Type B pancreatic cell (in vitro differentiated cells): ENCODE data around the gene SLC10A7. TPM values are rescaled to one million over a fixed set of nuclear protein-coding genes. Genes with fewer than 3 reads are reported as not detected.

ENCODE experiments used
- DNase-seq: peaks from one replicate; pipeline ENCODE4 v3.0.0; 2021; ENCODE audit warnings: mixed read lengths; ENCODE audit not compliant: unreplicated experiment; ENCODE audit errors: extremely low spot score
- H3K27ac Mint-ChIP-seq: 2 replicates; pipeline ENCODE4 v1.8.0; 2021; ENCODE audit warnings: mild to moderate bottlenecking, mixed read lengths
- H3K27me3 Mint-ChIP-seq: 2 replicates; pipeline ENCODE4 v1.8.0; 2021; ENCODE audit warnings: mixed read lengths
- H3K36me3 Mint-ChIP-seq: 2 replicates; pipeline ENCODE4 v1.8.0; 2021; ENCODE audit warnings: mixed read lengths
- H3K4me1 Mint-ChIP-seq: one replicate; pipeline ENCODE4 v1.8.0; 2021; ENCODE audit warnings: mixed read lengths; ENCODE audit not compliant: unreplicated experiment
- H3K4me3 Mint-ChIP-seq: 2 replicates; pipeline ENCODE4 v1.8.0; 2021; ENCODE audit warnings: mild to moderate bottlenecking, mixed read lengths
- H3K9me3 Mint-ChIP-seq: 2 replicates; pipeline ENCODE4 v1.8.0; 2021; ENCODE audit warnings: mixed read lengths
- CTCF ChIP-seq: fragments of 200-600 bp; sonication (generic); conservative IDR thresholded peaks from 2 replicates; pipeline ENCODE4 v1.5.0; 2021; ENCODE audit warnings: antibody characterized with exemption, mild to moderate bottlenecking
- total RNA-seq: library from RNA; stranded (reverse); gene quantifications from 2 replicates; pipeline ENCODE4 v1.2.1, GENCODE V29; 2021; ENCODE audit warnings: low replicate concordance

SLC10A7 gene
- total RNA-seq, 1 donor from 2014 or later: 16.1 TPM

- no peak overlapping the region for H3K27ac Mint-ChIP-seq
- no peak overlapping the region for H3K4me3 Mint-ChIP-seq
- H3K36me3 Mint-ChIP-seq: peaks cover 5% of the 10 kb centered on the region
- peaks cover 9% of the 10 kb centered on the region for H3K4me1 Mint-ChIP-seq
- H3K9me3 Mint-ChIP-seq: no peaks in the 10 kb centered on the region
- no peak for DNase-seq
- no peaks in the 10 kb centered on the region for H3K27me3 Mint-ChIP-seq
- TF ChIP-seq CTCF: no peak
These were observed 266.3 kb downstream of the SLC10A7 start for GRCh38 chr4:146255463-146255862.

GRCh38 chr4:146252969-146253611 lies 268.6 kb downstream of the SLC10A7 start:
- Mint-ChIP-seq H3K27me3 (no peaks in the 10 kb centered on the region), H3K36me3 (peaks cover 4% of the 10 kb centered on the region), H3K27ac (no peak overlapping the region), H3K9me3 (no peaks in the 10 kb centered on the region), H3K4me1 (peaks cover 12% of the 10 kb centered on the region), H3K4me3 (no peak overlapping the region)
- no peak for DNase-seq
- no peak for TF ChIP-seq CTCF

GRCh38 chr4:146247356-146247755 lies 274.4 kb downstream of the SLC10A7 start:
- no peak for DNase-seq
- peaks cover 4% of the 10 kb centered on the region for H3K36me3 Mint-ChIP-seq
- H3K27me3 Mint-ChIP-seq: peaks cover 5% of the 10 kb centered on the region
- peaks cover 15% of the 10 kb centered on the region for H3K4me1 Mint-ChIP-seq
- H3K27ac Mint-ChIP-seq: no peak overlapping the region
- TF ChIP-seq CTCF: no peak
- H3K4me3 Mint-ChIP-seq: no peak overlapping the region
- H3K9me3 Mint-ChIP-seq: no peaks in the 10 kb centered on the region

GRCh38 chr4:146246381-146246780 lies 275.4 kb downstream of the SLC10A7 start:
- peaks cover 3% of the 10 kb centered on the region for H3K9me3 Mint-ChIP-seq
- H3K4me3 Mint-ChIP-seq: no peak overlapping the region
- TF ChIP-seq CTCF: no peak
- no peak overlapping the region for H3K27ac Mint-ChIP-seq
- peaks cover 5% of the 10 kb centered on the region for H3K27me3 Mint-ChIP-seq
- peaks cover 19% of the 10 kb centered on the region for H3K4me1 Mint-ChIP-seq
- no peak for DNase-seq
- peaks cover 4% of the 10 kb centered on the region for H3K36me3 Mint-ChIP-seq

GRCh38 chr4:146245850-146246249 lies 275.9 kb downstream of the SLC10A7 start:
- H3K9me3 Mint-ChIP-seq: peaks cover 3% of the 10 kb centered on the region
- peaks cover 19% of the 10 kb centered on the region for H3K4me1 Mint-ChIP-seq
- H3K36me3 Mint-ChIP-seq: peaks cover 4% of the 10 kb centered on the region
- peaks cover 5% of the 10 kb centered on the region for H3K27me3 Mint-ChIP-seq
- no peak overlapping the region for H3K27ac Mint-ChIP-seq
- no peak for TF ChIP-seq CTCF
- DNase-seq: no peak
- no peak overlapping the region for H3K4me3 Mint-ChIP-seq

- Mint-ChIP-seq H3K36me3 (peaks cover under 1% of the 10 kb centered on the region), H3K4me1 (peaks cover 15% of the 10 kb centered on the region), H3K27me3 (peaks cover 5% of the 10 kb centered on the region), H3K27ac (no peak overlapping the region), H3K4me3 (no peak overlapping the region), H3K9me3 (peaks cover 3% of the 10 kb centered on the region)
- DNase-seq: no peak
- TF ChIP-seq CTCF: no peak
These were observed 276.5 kb downstream of the SLC10A7 start for GRCh38 chr4:146245246-146245645.
